Neutrophil (primary cell): ENCODE data around the gene MMP7.
A peak's percentile ranks its signal among the peaks of the same experiment; 100 is the strongest.

ENCODE experiments used
- H3K27ac ChIP-seq: fragments of 200-600 bp; sonication (generic); 2 replicates; pipeline ENCODE4 v1.5.1; 2016; ENCODE audit warnings: mild to moderate bottlenecking, moderate library complexity
- H3K27me3 ChIP-seq: fragments of 200-600 bp; sonication (generic); 2 replicates; pipeline ENCODE4 v1.6.0; 2016; ENCODE audit warnings: mild to moderate bottlenecking
- H3K36me3 ChIP-seq: fragments of 200-600 bp; sonication (generic); 2 replicates; pipeline ENCODE4 v1.5.1; 2017
- H3K4me1 ChIP-seq, 2 experiments: fragments of 200-600 bp in 1 of 2; sonication (generic) in 1 of 2; 1 replicate in 1 of 2; 2 replicates in 1 of 2; pipeline versions ENCODE4 v1.5.1 to v1.6.1; 2013 to 2016; ENCODE audit warnings: low read depth in 1 of 2, low read length in 1 of 2, mild to moderate bottlenecking in 1 of 2, moderate library complexity in 1 of 2; ENCODE audit not compliant: control insufficient read depth in 1 of 2, insufficient read depth in 1 of 2
- H3K4me3 ChIP-seq, 2 experiments: fragments of 200-600 bp in 1 of 2; sonication (generic) in 1 of 2; 1 replicate in 1 of 2; 2 replicates in 1 of 2; pipeline ENCODE4 v1.5.1; 2013 to 2016; ENCODE audit warnings: low read depth in 1 of 2, low read length in 1 of 2, mild to moderate bottlenecking in 1 of 2, moderate library complexity in 1 of 2
- H3K9me3 ChIP-seq: fragments of 200-600 bp; sonication (generic); 2 replicates; pipeline ENCODE4 v1.5.1; 2016
- CTCF ChIP-seq: fragments of 200-600 bp; sonication (generic); IDR thresholded peaks from 2 replicates; pipeline ENCODE4 v1.5.1; 2016; ENCODE audit warnings: antibody characterized with exemption

The MMP7 gene, protein sequence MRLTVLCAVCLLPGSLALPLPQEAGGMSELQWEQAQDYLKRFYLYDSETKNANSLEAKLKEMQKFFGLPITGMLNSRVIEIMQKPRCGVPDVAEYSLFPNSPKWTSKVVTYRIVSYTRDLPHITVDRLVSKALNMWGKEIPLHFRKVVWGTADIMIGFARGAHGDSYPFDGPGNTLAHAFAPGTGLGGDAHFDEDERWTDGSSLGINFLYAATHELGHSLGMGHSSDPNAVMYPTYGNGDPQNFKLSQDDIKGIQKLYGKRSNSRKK

DNA sequence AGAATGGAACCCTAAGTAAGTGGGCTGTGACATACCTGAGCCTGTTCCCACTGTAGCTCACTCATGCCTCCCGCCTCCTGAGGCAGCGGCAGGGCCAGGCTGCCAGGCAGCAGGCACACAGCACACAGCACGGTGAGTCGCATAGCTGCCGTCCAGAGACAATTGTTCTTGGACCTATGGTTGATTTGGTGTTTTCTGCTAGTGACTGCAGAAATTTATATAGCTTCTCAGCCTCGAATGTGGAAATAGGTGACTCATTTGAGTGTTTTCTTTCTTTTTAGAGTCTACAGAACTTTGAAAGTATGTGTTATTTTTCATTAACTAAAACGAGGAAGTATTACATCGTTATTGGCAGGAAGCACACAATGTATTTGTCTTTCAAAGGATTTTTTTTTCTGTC lies at the start of gene MMP7:
Gene MMP7 (minus strand): TSS at position 190 of the 400 bp plus-strand sequence. CDS start 47 bp downstream, at position 143.
- Histone ChIP-seq H3K27me3 (no peaks in the 10 kb centered on the region), H3K27ac (no peak within 1 kb of the TSS), H3K4me3 (no peak within 1 kb of the TSS), H3K9me3 (no peaks in the 10 kb centered on the region), H3K4me1 (no peaks in the 10 kb centered on the region), H3K36me3 (no peaks in the 10 kb centered on the region)
- no peak for TF ChIP-seq CTCF

- no peaks in the 10 kb centered on the region for H3K36me3 ChIP-seq
Observed at GRCh38 chr11:102577723-102578122, 47.2 kb upstream of the MMP7 start.

GRCh38 chr11:102577182-102577581 lies 46.6 kb upstream of the MMP7 start:
- TF ChIP-seq CTCF = no peak
- Histone ChIP-seq H3K9me3 (no peaks in the 10 kb centered on the region), H3K36me3 (no peaks in the 10 kb centered on the region), H3K27ac (peak overlapping the region; percentile 73), H3K4me3 (peak overlapping the region; percentile 10 to 25), H3K27me3 (no peaks in the 10 kb centered on the region), H3K4me1 (peaks cover 20 to 23% of the 10 kb centered on the region in 2 experiments)

More at GRCh38 chr11:102577723-102578122, 47.2 kb upstream of the MMP7 start:
- H3K9me3 ChIP-seq = no peaks in the 10 kb centered on the region
- no peaks in the 10 kb centered on the region for H3K27me3 ChIP-seq
- TF ChIP-seq CTCF = no peak
- peaks cover 20 to 23% of the 10 kb centered on the region in 2 experiments for H3K4me1 ChIP-seq
- H3K27ac ChIP-seq = peak overlapping the region; percentile 73
- H3K4me3 ChIP-seq = no peak overlapping the region

- Histone ChIP-seq H3K4me3 (no peak overlapping the region), H3K36me3 (no peaks in the 10 kb centered on the region), H3K27ac (peak overlapping the region; percentile 73), H3K9me3 (no peaks in the 10 kb centered on the region), H3K27me3 (no peaks in the 10 kb centered on the region), H3K4me1 (peaks cover 20 to 23% of the 10 kb centered on the region in 2 experiments)
- no peak for TF ChIP-seq CTCF
Observed at GRCh38 chr11:102576350-102576749, 45.8 kb upstream of the MMP7 start.

- Histone ChIP-seq H3K36me3 (no peaks in the 10 kb centered on the region), H3K9me3 (no peaks in the 10 kb centered on the region), H3K27me3 (no peaks in the 10 kb centered on the region), H3K4me3 (no peak overlapping the region), H3K4me1 (peaks cover 20 to 23% of the 10 kb centered on the region in 2 experiments), H3K27ac (no peak overlapping the region)
- TF ChIP-seq CTCF = no peak
Observed at GRCh38 chr11:102575012-102575411, 44.5 kb upstream of the MMP7 start.
